Measurements from ENCODE around the gene CAMSAP1.

The CAMSAP1 gene

DNA sequence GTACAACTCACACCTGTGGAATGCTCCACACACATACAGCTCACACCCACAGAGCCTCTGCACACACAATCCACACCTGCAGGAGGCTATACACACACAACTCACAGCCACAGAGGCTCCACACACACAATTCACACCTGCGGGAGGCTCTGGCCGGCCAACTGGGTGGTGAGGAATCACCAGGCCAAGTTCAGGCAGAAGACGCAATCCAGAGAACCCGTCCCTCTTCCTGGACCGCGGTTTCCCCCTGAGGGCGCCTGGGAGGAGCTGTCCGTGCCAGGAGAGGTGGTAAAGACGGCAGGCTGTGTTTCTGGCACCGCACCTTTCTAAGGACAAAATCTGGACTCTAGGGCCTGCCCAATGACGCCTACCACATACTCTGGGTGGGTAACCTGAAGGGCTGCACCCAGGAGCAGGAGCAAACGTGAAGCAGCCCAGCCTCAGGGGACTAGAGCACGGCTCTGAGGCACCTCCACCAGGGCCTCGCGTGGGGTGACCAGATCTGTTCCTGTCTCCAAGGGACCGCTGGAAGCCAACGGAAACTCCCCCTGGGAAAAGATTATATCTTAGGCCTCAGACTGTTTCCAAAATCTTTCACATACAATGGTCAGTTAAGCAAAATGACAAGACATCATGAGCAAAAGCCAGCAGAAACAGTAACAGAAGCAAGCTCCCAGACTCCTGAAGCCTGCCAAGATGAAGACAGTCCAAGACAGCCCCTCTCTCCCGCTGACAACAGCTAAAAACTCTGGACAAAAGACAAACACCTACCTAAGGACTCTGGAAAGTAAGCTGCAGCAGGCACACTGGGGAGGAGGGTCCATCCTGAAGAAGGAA lies 16.9 kb downstream of the CAMSAP1 start:
- TF ChIP-seq SUZ12 (IDR thresholded peaks at IDR 0.05; ENCODE audit: extremely low read depth, insufficient read depth, insufficient read length), result no peak
- no peak for TF ChIP-seq YY1 (IDR thresholded peaks at IDR 0.05; ENCODE audit: insufficient read depth, insufficient read length)
- no peak for TF ChIP-seq ZNF274 (IDR thresholded peaks at IDR 0.05; ENCODE audit: low read depth, low read length)
- peaks cover 1% of the 10 kb centered on the region; the same call in 1 of the 2 replicates for H3K9me3 ChIP-seq (ENCODE audit: insufficient read depth, low read length)
- no peak overlapping the region for H3K4me3 ChIP-seq (ENCODE audit: insufficient read length, low read depth)
- H3K4me1 ChIP-seq (ENCODE audit: insufficient read depth, insufficient read length), result peaks cover 48% of the 10 kb centered on the region
- DNase-seq (ENCODE audit: low read depth, low spot score), result no peak
- no peaks in the 10 kb centered on the region for H3K27me3 ChIP-seq (ENCODE audit: insufficient read depth, insufficient read length)
- H3K9ac ChIP-seq (ENCODE audit: insufficient read length, low read depth), result no peak overlapping the region
- peaks cover 13% of the 10 kb centered on the region for H3K36me3 ChIP-seq (ENCODE audit: insufficient read depth, insufficient read length, low read length)

DNA sequence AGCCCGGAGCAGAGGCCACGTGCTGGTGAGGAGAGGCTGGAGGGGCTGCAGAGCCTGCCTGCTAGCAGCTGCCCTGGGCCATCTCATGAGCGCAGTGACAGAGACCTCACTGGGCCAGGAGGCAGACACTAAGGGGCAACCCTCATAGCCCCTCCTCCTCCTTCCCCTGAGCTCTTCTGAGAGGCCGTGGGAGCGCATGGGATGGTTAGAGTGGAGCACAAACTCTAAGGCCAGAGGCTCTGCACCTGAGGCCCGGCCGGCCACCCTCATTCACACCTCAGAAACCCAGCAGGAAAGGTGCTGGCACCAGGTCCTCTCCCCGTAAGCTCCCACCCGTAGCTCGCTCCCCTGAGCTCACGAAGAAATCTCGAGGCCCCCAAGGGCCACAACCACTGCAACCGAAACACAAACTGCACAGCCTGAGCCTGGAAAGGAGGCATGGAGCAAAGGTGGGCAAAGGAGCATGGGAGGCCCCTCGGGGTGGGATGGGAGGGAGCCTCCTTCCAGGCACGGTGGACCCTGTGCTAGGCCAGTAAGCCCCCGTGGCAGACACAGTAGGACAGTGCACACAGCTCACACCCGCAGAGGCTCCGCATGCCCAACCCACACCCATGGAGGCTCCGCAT lies 17.7 kb downstream of the CAMSAP1 start:
- no peak overlapping the region for H3K4me3 ChIP-seq (ENCODE audit: insufficient read length, low read depth)
- TF ChIP-seq YY1 (IDR thresholded peaks at IDR 0.05; ENCODE audit: insufficient read depth, insufficient read length) (no peak), ZNF274 (IDR thresholded peaks at IDR 0.05; ENCODE audit: low read depth, low read length) (no peak), SUZ12 (IDR thresholded peaks at IDR 0.05; ENCODE audit: extremely low read depth, insufficient read depth, insufficient read length) (no peak)
- H3K36me3 ChIP-seq (ENCODE audit: insufficient read depth, insufficient read length, low read length), result peaks cover 13% of the 10 kb centered on the region
- H3K9me3 ChIP-seq (ENCODE audit: insufficient read depth, low read length), result no peaks in the 10 kb centered on the region
- H3K9ac ChIP-seq (ENCODE audit: insufficient read length, low read depth), result no peak overlapping the region
- DNase-seq (ENCODE audit: low read depth, low spot score), result no peak
- H3K27me3 ChIP-seq (ENCODE audit: insufficient read depth, insufficient read length), result no peaks in the 10 kb centered on the region
- H3K4me1 ChIP-seq (ENCODE audit: insufficient read depth, insufficient read length), result peaks cover 48% of the 10 kb centered on the region

DNA sequence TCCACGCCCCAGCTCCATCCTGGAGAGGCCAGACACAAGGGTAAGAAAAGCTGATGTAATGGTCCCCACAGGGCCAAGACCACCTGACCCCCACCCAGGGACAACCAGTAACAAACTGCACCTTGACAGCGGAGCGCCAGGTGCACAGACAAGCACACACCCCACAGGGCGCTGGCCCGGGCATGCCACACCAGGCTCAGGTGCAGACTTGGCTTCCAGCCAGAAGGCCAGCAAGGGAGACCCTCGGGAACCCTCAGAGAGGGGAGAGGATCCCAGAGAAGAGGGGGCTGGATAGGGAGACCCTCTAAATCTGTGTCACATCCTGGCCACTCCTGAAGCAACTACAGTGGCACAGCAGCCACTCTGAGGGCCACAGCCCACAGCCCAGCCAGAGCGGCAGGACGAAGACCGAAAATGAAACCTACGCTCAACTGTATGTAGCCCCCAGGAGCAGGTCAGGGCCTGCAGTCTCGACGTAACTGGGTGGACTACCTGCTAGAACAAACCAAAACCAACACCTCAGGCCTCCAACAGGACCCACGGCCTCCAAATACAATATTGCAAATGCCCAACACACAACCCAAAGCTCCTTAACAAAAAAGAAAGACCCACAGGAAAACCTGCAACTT lies 18.5 kb downstream of the CAMSAP1 start:
- Histone ChIP-seq H3K36me3 (ENCODE audit: insufficient read depth, insufficient read length, low read length) (peaks cover 10% of the 10 kb centered on the region), H3K27me3 (ENCODE audit: insufficient read depth, insufficient read length) (no peaks in the 10 kb centered on the region), H3K4me3 (ENCODE audit: insufficient read length, low read depth) (no peak overlapping the region), H3K9me3 (ENCODE audit: insufficient read depth, low read length) (no peaks in the 10 kb centered on the region), H3K9ac (ENCODE audit: insufficient read length, low read depth) (no peak overlapping the region), H3K4me1 (ENCODE audit: insufficient read depth, insufficient read length) (peaks cover 45% of the 10 kb centered on the region)
- no peak for DNase-seq (ENCODE audit: low read depth, low spot score)
- no peak for TF ChIP-seq SUZ12 (IDR thresholded peaks at IDR 0.05; ENCODE audit: extremely low read depth, insufficient read depth, insufficient read length)

DNA sequence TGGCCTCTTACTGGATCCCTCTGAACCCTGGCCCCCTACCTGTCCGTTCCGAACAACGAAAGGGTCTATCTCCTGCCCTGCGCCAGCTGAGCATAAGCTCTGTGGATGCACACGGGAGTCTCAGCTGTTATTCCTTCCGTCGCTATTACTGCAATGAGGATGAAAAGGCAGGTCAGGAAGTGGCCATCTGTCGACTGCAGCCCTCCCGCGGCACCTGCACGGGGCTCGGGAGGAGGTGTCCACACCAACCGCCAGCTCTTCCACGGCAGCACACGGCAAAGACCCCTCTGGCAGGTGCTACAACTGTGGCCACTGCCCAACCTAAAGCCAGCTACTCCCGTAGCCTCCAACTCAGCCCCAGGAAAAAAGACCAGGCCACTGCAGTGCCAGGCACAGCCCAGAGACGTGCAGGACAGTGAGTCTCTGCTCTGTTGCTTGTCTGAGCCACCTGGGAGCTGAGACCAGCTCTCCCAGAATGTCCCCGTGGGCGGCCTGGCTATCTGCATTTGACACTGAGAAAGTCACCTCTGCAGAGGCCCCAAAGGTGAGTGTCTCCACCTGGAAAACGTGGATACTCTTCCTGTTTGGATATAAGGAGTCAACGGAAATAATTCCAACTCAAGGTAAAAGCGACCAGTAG lies 19.1 kb downstream of the CAMSAP1 start:
- Histone ChIP-seq H3K4me1 (ENCODE audit: insufficient read depth, insufficient read length) (peaks cover 43% of the 10 kb centered on the region), H3K36me3 (ENCODE audit: insufficient read depth, insufficient read length, low read length) (peaks cover 10% of the 10 kb centered on the region), H3K27me3 (ENCODE audit: insufficient read depth, insufficient read length) (no peaks in the 10 kb centered on the region), H3K9me3 (ENCODE audit: insufficient read depth, low read length) (no peaks in the 10 kb centered on the region), H3K4me3 (ENCODE audit: insufficient read length, low read depth) (no peak overlapping the region), H3K9ac (ENCODE audit: insufficient read length, low read depth) (peak overlapping the region; percentile 3)
- no peak for DNase-seq (ENCODE audit: low read depth, low spot score)
- TF ChIP-seq YY1 (IDR thresholded peaks at IDR 0.05; ENCODE audit: insufficient read depth, insufficient read length), result no peak
- no peak for TF ChIP-seq ZNF274 (IDR thresholded peaks at IDR 0.05; ENCODE audit: low read depth, low read length)
- no peak for TF ChIP-seq SUZ12 (IDR thresholded peaks at IDR 0.05; ENCODE audit: extremely low read depth, insufficient read depth, insufficient read length)

DNA sequence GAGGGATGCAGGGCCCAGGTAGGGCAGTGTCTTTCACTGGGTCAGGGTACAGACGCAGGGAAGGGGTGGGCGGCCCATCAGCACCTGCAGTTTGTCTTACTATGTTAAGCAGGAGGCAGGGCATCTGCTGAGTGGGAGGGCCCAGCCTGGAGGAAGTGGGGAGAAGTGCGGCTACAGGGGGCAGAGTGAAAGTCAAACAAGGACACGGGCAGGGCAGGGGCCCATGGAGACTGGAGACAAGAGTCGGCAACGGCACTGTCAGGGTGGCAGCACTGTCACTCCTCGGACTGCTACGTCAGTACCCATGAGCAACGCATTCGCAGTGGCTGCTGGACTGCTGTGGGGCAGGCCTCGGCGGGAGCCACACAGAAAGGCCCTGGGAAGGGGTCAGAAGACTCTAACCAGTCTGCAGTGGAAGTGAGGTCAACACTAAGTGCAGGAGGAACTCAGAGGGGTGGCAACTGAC lies 19.7 kb downstream of the CAMSAP1 start:
- peaks cover 43% of the 10 kb centered on the region for H3K4me1 ChIP-seq (ENCODE audit: insufficient read depth, insufficient read length)

DNA sequence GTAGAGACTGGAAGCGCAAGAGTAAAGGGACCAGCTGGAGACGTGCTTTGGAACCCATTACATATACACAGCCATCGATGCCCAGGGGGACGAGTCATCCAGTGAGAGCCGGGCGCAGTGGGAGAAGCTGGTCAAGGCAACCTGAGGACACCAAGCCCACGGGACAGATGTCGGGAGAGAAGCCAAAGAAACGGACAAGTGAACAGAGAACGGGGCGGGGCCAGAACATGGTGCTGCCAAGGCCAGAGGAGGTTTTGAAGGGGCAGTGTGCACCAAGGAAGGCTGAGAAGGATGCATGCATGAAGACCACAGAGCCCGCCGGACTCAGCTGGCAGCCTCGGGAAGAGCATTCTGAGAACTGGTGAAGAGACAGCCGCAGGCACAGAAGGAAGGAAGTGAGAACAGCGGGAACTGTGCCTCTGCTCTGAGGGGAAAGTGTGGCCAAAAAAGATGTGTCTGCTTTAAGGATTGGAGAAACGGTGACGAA lies 20.3 kb downstream of the CAMSAP1 start:
- peaks cover 43% of the 10 kb centered on the region for H3K4me1 ChIP-seq (ENCODE audit: insufficient read depth, insufficient read length)
- DNase-seq (ENCODE audit: low read depth, low spot score), result no peak
- H3K36me3 ChIP-seq (ENCODE audit: insufficient read depth, insufficient read length, low read length), result peaks cover 19% of the 10 kb centered on the region
- H3K9me3 ChIP-seq (ENCODE audit: insufficient read depth, low read length), result no peaks in the 10 kb centered on the region
- TF ChIP-seq SUZ12 (IDR thresholded peaks at IDR 0.05; ENCODE audit: extremely low read depth, insufficient read depth, insufficient read length) (no peak), ZNF274 (IDR thresholded peaks at IDR 0.05; ENCODE audit: low read depth, low read length) (no peak), YY1 (IDR thresholded peaks at IDR 0.05; ENCODE audit: insufficient read depth, insufficient read length) (no peak)
- H3K27me3 ChIP-seq (ENCODE audit: insufficient read depth, insufficient read length), result no peaks in the 10 kb centered on the region
- no peak overlapping the region for H3K4me3 ChIP-seq (ENCODE audit: insufficient read length, low read depth)
- no peak overlapping the region for H3K9ac ChIP-seq (ENCODE audit: insufficient read length, low read depth)

More for the DNA sequence above, 19.7 kb downstream of the CAMSAP1 start:
- no peak overlapping the region for H3K4me3 ChIP-seq (ENCODE audit: insufficient read length, low read depth)
- no peak for TF ChIP-seq SUZ12 (IDR thresholded peaks at IDR 0.05; ENCODE audit: extremely low read depth, insufficient read depth, insufficient read length)
- TF ChIP-seq YY1 (IDR thresholded peaks at IDR 0.05; ENCODE audit: insufficient read depth, insufficient read length), result no peak
- TF ChIP-seq ZNF274 (IDR thresholded peaks at IDR 0.05; ENCODE audit: low read depth, low read length), result no peak
- peaks cover 13% of the 10 kb centered on the region for H3K36me3 ChIP-seq (ENCODE audit: insufficient read depth, insufficient read length, low read length)
- H3K9ac ChIP-seq (ENCODE audit: insufficient read length, low read depth), result peak overlapping the region; percentile 15
- H3K27me3 ChIP-seq (ENCODE audit: insufficient read depth, insufficient read length), result no peaks in the 10 kb centered on the region
- no peaks in the 10 kb centered on the region for H3K9me3 ChIP-seq (ENCODE audit: insufficient read depth, low read length)
- DNase-seq (ENCODE audit: low read depth, low spot score), result no peak
